Panc1 (cell line): ENCODE data around the gene EMX2.

Experiments used
- SIN3A ChIP-seq: IDR thresholded peaks from 2 replicates; pipeline ENCODE4 v1.6.1; 2012; ENCODE audit warnings: low read depth, mild to moderate bottlenecking, low read length, moderate library complexity, borderline replicate concordance; ENCODE audit not compliant: insufficient read depth
- TCF7L2 ChIP-seq: IDR thresholded peaks from 2 replicates; pipeline ENCODE4 v1.6.1; 2011; ENCODE audit warnings: mild to moderate bottlenecking, low read depth, low read length, inconsistent platforms
- TF ChIP-seq, protein P1 (sequence below): fragments of 450-650 bp; IDR thresholded peaks from 2 replicates; pipeline ENCODE4 v1.5.1; 2017; ENCODE audit warnings: mild to moderate bottlenecking
- TF ChIP-seq, protein P2 (sequence below), 2 experiments: IDR thresholded peaks; 2 replicates each; pipeline ENCODE4 v1.6.1; 2011 to 2012; ENCODE audit warnings: low read depth in 2 of 2, control low read depth in 1 of 2, low read length in 1 of 2, mild to moderate bottlenecking in 1 of 2, moderate library complexity in 1 of 2; ENCODE audit not compliant: insufficient read depth in 1 of 2

DNA sequence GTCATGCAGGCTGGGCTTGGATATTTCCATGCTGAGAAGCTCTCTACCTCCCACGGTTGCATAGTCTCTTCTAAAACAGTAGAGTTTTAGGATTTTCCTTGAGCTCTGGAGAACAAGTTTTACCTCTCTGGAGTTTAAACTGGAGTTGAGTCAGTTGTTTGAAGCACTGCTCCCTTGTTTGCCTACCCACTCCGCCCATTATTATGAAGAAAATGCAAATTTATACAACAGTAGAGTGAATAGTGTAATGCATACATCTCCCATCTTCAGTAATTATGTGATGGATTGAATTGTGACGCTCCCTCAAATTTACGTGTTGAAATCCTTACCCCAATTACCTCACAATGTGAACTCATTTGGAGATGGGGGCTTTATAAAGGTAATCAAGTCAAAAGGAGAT lies 17.2 kb downstream of the EMX2 start:
- TF ChIP-seq, protein P1, sequence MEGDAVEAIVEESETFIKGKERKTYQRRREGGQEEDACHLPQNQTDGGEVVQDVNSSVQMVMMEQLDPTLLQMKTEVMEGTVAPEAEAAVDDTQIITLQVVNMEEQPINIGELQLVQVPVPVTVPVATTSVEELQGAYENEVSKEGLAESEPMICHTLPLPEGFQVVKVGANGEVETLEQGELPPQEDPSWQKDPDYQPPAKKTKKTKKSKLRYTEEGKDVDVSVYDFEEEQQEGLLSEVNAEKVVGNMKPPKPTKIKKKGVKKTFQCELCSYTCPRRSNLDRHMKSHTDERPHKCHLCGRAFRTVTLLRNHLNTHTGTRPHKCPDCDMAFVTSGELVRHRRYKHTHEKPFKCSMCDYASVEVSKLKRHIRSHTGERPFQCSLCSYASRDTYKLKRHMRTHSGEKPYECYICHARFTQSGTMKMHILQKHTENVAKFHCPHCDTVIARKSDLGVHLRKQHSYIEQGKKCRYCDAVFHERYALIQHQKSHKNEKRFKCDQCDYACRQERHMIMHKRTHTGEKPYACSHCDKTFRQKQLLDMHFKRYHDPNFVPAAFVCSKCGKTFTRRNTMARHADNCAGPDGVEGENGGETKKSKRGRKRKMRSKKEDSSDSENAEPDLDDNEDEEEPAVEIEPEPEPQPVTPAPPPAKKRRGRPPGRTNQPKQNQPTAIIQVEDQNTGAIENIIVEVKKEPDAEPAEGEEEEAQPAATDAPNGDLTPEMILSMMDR, result no peak
- TF ChIP-seq, protein P2, sequence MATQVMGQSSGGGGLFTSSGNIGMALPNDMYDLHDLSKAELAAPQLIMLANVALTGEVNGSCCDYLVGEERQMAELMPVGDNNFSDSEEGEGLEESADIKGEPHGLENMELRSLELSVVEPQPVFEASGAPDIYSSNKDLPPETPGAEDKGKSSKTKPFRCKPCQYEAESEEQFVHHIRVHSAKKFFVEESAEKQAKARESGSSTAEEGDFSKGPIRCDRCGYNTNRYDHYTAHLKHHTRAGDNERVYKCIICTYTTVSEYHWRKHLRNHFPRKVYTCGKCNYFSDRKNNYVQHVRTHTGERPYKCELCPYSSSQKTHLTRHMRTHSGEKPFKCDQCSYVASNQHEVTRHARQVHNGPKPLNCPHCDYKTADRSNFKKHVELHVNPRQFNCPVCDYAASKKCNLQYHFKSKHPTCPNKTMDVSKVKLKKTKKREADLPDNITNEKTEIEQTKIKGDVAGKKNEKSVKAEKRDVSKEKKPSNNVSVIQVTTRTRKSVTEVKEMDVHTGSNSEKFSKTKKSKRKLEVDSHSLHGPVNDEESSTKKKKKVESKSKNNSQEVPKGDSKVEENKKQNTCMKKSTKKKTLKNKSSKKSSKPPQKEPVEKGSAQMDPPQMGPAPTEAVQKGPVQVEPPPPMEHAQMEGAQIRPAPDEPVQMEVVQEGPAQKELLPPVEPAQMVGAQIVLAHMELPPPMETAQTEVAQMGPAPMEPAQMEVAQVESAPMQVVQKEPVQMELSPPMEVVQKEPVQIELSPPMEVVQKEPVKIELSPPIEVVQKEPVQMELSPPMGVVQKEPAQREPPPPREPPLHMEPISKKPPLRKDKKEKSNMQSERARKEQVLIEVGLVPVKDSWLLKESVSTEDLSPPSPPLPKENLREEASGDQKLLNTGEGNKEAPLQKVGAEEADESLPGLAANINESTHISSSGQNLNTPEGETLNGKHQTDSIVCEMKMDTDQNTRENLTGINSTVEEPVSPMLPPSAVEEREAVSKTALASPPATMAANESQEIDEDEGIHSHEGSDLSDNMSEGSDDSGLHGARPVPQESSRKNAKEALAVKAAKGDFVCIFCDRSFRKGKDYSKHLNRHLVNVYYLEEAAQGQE (IDR thresholded peaks at IDR 0.05; ENCODE audit: insufficient read depth in 1 of 2, low read depth in 2 of 2, low read length in 1 of 2), result no peak
- TF ChIP-seq TCF7L2 (no peak), SIN3A (no peak)
